Ishikawa (cell line): ENCODE results near the gene SIRT5.

Source experiments
- CEBPB ChIP-seq: IDR thresholded peaks from 2 replicates; pipeline ENCODE4 v1.6.1; 2012
- CREB1 ChIP-seq: IDR thresholded peaks from 2 replicates; pipeline ENCODE4 v1.6.1; 2012; ENCODE audit warnings: low read depth
- EGR1 ChIP-seq: IDR thresholded peaks from 2 replicates; pipeline ENCODE4 v1.6.1; 2012
- EP300 ChIP-seq: IDR thresholded peaks from 2 replicates; pipeline ENCODE4 v1.6.1; 2012; ENCODE audit warnings: borderline replicate concordance
- FOXM1 ChIP-seq: IDR thresholded peaks from 2 replicates; pipeline ENCODE4 v1.6.1; 2012; ENCODE audit warnings: low read depth, borderline replicate concordance
- RAD21 ChIP-seq: IDR thresholded peaks from 2 replicates; pipeline ENCODE4 v1.6.1; 2012; ENCODE audit warnings: low read depth
- TAF1 ChIP-seq: IDR thresholded peaks from 2 replicates; pipeline ENCODE4 v1.6.1; 2012; ENCODE audit warnings: low read depth, mild to moderate bottlenecking
- TCF12 ChIP-seq: IDR thresholded peaks from 2 replicates; pipeline ENCODE4 v1.6.1; 2012; ENCODE audit warnings: low read depth
- TEAD4 ChIP-seq: IDR thresholded peaks from 2 replicates; pipeline ENCODE4 v1.6.1; 2012
- USF1 ChIP-seq: IDR thresholded peaks from 2 replicates; pipeline ENCODE4 v1.6.1; 2012
- YY1 ChIP-seq: IDR thresholded peaks from 2 replicates; pipeline ENCODE4 v1.6.1; 2012; ENCODE audit warnings: low read depth
- ZBTB7A ChIP-seq: IDR thresholded peaks from 2 replicates; pipeline ENCODE4 v1.6.1; 2012; ENCODE audit warnings: low read depth
- TF ChIP-seq, protein P1 (sequence below): IDR thresholded peaks from 2 replicates; pipeline ENCODE4 v1.6.1; 2012; ENCODE audit warnings: low read depth, mild to moderate bottlenecking
- TF ChIP-seq, protein P2 (sequence below): IDR thresholded peaks from 2 replicates; pipeline ENCODE4 v1.6.1; 2012

- TF ChIP-seq EGR1: no peak
- TF ChIP-seq CREB1: no peak
- TF ChIP-seq, protein P1, sequence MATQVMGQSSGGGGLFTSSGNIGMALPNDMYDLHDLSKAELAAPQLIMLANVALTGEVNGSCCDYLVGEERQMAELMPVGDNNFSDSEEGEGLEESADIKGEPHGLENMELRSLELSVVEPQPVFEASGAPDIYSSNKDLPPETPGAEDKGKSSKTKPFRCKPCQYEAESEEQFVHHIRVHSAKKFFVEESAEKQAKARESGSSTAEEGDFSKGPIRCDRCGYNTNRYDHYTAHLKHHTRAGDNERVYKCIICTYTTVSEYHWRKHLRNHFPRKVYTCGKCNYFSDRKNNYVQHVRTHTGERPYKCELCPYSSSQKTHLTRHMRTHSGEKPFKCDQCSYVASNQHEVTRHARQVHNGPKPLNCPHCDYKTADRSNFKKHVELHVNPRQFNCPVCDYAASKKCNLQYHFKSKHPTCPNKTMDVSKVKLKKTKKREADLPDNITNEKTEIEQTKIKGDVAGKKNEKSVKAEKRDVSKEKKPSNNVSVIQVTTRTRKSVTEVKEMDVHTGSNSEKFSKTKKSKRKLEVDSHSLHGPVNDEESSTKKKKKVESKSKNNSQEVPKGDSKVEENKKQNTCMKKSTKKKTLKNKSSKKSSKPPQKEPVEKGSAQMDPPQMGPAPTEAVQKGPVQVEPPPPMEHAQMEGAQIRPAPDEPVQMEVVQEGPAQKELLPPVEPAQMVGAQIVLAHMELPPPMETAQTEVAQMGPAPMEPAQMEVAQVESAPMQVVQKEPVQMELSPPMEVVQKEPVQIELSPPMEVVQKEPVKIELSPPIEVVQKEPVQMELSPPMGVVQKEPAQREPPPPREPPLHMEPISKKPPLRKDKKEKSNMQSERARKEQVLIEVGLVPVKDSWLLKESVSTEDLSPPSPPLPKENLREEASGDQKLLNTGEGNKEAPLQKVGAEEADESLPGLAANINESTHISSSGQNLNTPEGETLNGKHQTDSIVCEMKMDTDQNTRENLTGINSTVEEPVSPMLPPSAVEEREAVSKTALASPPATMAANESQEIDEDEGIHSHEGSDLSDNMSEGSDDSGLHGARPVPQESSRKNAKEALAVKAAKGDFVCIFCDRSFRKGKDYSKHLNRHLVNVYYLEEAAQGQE: no peak
- TF ChIP-seq TEAD4: no peak
- no peak for TF ChIP-seq YY1
- TF ChIP-seq CEBPB: no peak
- TF ChIP-seq RAD21: no peak
- TF ChIP-seq FOXM1: no peak
- no peak for TF ChIP-seq USF1
- TF ChIP-seq TAF1: no peak
- no peak for TF ChIP-seq EP300
- TF ChIP-seq TCF12: no peak
- TF ChIP-seq, protein P2, sequence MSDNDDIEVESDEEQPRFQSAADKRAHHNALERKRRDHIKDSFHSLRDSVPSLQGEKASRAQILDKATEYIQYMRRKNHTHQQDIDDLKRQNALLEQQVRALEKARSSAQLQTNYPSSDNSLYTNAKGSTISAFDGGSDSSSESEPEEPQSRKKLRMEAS: no peak
- no peak for TF ChIP-seq ZBTB7A
Measured at GRCh38 chr6:13535306-13535705, 39.1 kb upstream of the SIRT5 start.
